ENCODE data around the gene SH3RF2. TPM values are rescaled to one million over a fixed set of nuclear protein-coding genes. Genes with fewer than 3 reads are reported as not detected.

Gene SH3RF2
- total and polyA plus RNA-seq, 2 of the 13 experiments (the other 11 are each of a cell fraction or from before 2014, with no cell fraction given), result 2.6 to 3.7 TPM

DNA sequence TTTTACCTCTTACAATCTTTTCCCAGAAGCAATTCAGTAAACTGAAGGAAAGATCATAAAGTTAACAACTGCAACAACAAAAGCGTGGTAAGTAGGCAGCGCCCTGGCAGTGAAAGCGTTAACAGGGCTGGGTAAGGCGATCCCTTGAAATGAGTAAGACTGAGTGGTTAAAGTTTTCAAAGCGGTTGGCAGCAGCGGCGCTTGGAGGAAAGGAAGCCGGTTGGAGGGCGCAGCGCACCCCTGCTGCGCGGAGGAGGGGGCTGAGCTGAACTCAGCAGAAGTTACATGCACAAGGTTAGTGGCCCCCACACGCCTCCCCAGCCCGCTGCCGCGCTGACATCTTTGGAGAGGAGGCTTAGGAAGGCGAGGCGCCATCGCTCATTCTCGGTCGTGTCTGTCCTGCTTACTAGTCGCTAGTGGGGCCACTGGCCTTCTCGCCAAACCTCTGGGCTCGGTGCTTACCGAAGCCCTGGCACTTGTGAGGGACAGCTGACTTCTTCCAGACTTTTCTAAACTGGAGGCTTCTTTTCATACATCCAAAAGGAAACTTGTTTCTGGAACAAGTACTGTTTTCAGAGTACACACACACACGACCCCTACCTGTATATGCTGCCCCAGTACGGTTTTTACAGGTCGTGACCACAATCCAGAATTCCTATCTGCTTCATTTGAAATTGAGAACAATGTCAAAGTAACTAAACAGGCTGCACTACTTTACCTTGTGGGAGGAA lies at the start of gene SH3RF2 (continued):
- TF ChIP-seq LCORL (IDR thresholded peaks at IDR 0.05) (no peak), LCORL (CRISPR knock-in tag; IDR thresholded peaks at IDR 0.05) (0 out of 2 replicates have a peak, but pooled peaks have one; percentile 26), CERS6 (CRISPR knock-in tag; IDR thresholded peaks at IDR 0.05) (no peak), ZNF333 (CRISPR knock-in tag; IDR thresholded peaks at IDR 0.05; ENCODE audit: borderline replicate concordance) (no peak), ZNF691 (CRISPR knock-in tag; IDR thresholded peaks at IDR 0.05; ENCODE audit: borderline replicate concordance, low read depth) (0 out of 2 replicates have a peak, but pooled peaks have one; percentile 31), MEF2D (CRISPR knock-in tag; IDR thresholded peaks at IDR 0.05) (peak; percentile 61; the same call in 1 of the 2 replicates), PCBP2 (optimal IDR thresholded peaks at IDR 0.05; ENCODE audit: low read depth, low read length, poor library complexity, severe bottlenecking) (no peak), ZFP82 (CRISPR knock-in tag; IDR thresholded peaks at IDR 0.05; ENCODE audit: borderline replicate concordance) (no peak), ZNF629 (CRISPR knock-in tag; conservative IDR thresholded peaks at IDR 0.05) (0 out of 2 replicates have a peak, but pooled peaks have one; percentile 10), KDM2A (CRISPR knock-in tag; IDR thresholded peaks at IDR 0.05; ENCODE audit: borderline replicate concordance, low read depth) (peak; percentile 80; the same call in 1 of the 2 replicates), ZNF589 (CRISPR knock-in tag; conservative IDR thresholded peaks at IDR 0.05) (no peak), ZSCAN20 (CRISPR knock-in tag; IDR thresholded peaks at IDR 0.05; ENCODE audit: borderline replicate concordance) (peak; percentile 31; the same call in 1 of the 2 replicates), HNRNPH1 (optimal IDR thresholded peaks at IDR 0.05; ENCODE audit: low read depth, low read length) (no peak), HNRNPUL1 (IDR thresholded peaks at IDR 0.05; ENCODE audit: low read depth, low read length) (no peak), GABPA (IDR thresholded peaks at IDR 0.05; ENCODE audit: low read depth, low read length) (no peak), GABPA (CRISPR knock-in tag; IDR thresholded peaks at IDR 0.05; ENCODE audit: low read depth) (no peak), HMG20B (CRISPR knock-in tag; conservative IDR thresholded peaks at IDR 0.05) (no peak), MED13 (CRISPR knock-in tag; IDR thresholded peaks at IDR 0.05) (no peak), SMAD1 (CRISPR knock-in tag; IDR thresholded peaks at IDR 0.05; ENCODE audit: borderline replicate concordance, low read depth) (0 out of 2 replicates have a peak, but pooled peaks have one; percentile 51), PRDM10 (CRISPR knock-in tag; IDR thresholded peaks at IDR 0.05; ENCODE audit: low read depth) (0 out of 2 replicates have a peak, but pooled peaks have one; percentile 42)
- TF ChIP-seq, protein P1, sequence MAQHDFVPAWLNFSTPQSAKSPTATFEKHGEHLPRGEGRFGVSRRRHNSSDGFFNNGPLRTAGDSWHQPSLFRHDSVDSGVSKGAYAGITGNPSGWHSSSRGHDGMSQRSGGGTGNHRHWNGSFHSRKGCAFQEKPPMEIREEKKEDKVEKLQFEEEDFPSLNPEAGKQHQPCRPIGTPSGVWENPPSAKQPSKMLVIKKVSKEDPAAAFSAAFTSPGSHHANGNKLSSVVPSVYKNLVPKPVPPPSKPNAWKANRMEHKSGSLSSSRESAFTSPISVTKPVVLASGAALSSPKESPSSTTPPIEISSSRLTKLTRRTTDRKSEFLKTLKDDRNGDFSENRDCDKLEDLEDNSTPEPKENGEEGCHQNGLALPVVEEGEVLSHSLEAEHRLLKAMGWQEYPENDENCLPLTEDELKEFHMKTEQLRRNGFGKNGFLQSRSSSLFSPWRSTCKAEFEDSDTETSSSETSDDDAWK (CRISPR knock-in tag; IDR thresholded peaks at IDR 0.05), result no peak
- TF ChIP-seq, protein P2, sequence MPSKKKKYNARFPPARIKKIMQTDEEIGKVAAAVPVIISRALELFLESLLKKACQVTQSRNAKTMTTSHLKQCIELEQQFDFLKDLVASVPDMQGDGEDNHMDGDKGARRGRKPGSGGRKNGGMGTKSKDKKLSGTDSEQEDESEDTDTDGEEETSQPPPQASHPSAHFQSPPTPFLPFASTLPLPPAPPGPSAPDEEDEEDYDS (CRISPR knock-in tag; IDR thresholded peaks at IDR 0.05), result peak; percentile 54; the same call in 1 of the 2 replicates
